ENCODE data around the gene UMODL1. TPM values are rescaled to one million over a fixed set of nuclear protein-coding genes. Genes with fewer than 3 reads are reported as not detected.

Gene UMODL1
- total RNA-seq, 1 donor from 2014 or later, result not detected

GRCh38 chr21:42093186-42093585 is 22.1 kb downstream of the UMODL1 start:
- Histone ChIP-seq H3K79me2 (ENCODE audit: low read depth) (no peaks in the 10 kb centered on the region), H4K20me1 (ENCODE audit: low read depth) (no peaks in the 10 kb centered on the region), H3K4me3 (no peak overlapping the region), H2AFZ (replicated peaks) (no peak overlapping the region), H3K27me3 (peaks cover 10% of the 10 kb centered on the region), H3F3A (ENCODE audit: low read depth) (no peaks in the 10 kb centered on the region), H3K9ac (no peak overlapping the region), H3K36me3 (no peaks in the 10 kb centered on the region), H3K9me3 (ENCODE audit: low read depth) (peaks cover 4% of the 10 kb centered on the region), H3K27ac (no peak overlapping the region), H3K4me1 (no peaks in the 10 kb centered on the region), H3K4me2 (no peak overlapping the region)
- peaks cover 14% of the 10 kb centered on the region for H3K4me1 Mint-ChIP-seq
- no peak overlapping the region for H3K4me3 Mint-ChIP-seq
- TF ChIP-seq CTCF (IDR thresholded peaks at IDR 0.05), result no peak
- TF ChIP-seq EZH2phosphoT487 (IDR thresholded peaks at IDR 0.05), result no peak
- no peak for TF ChIP-seq EZH2 (IDR thresholded peaks at IDR 0.05)
- peaks cover 4% of the 10 kb centered on the region for H3K36me3 Mint-ChIP-seq
- no peak for DNase-seq (ENCODE audit: low spot score)
- H3K27ac Mint-ChIP-seq, result no peak overlapping the region
- H3K27me3 Mint-ChIP-seq (ENCODE audit: insufficient read depth, low read depth), result peaks cover 13% of the 10 kb centered on the region
- peaks cover 11% of the 10 kb centered on the region for H3K9me3 Mint-ChIP-seq

GRCh38 chr21:42093991-42094421 is 22.9 kb downstream of the UMODL1 start:
- peaks cover 4% of the 10 kb centered on the region for H3K36me3 Mint-ChIP-seq
- Histone ChIP-seq H3F3A (ENCODE audit: low read depth) (no peaks in the 10 kb centered on the region), H2AFZ (replicated peaks) (no peak overlapping the region), H3K4me1 (no peaks in the 10 kb centered on the region), H3K4me2 (no peak overlapping the region), H3K36me3 (no peaks in the 10 kb centered on the region), H3K79me2 (ENCODE audit: low read depth) (no peaks in the 10 kb centered on the region), H3K9me3 (ENCODE audit: low read depth) (peaks cover 4% of the 10 kb centered on the region), H3K9ac (no peak overlapping the region), H4K20me1 (ENCODE audit: low read depth) (no peaks in the 10 kb centered on the region), H3K4me3 (no peak overlapping the region), H3K27me3 (peaks cover 10% of the 10 kb centered on the region), H3K27ac (no peak overlapping the region)
- no peak for DNase-seq (ENCODE audit: low spot score)
- no peak overlapping the region for H3K4me3 Mint-ChIP-seq
- no peak overlapping the region for H3K27ac Mint-ChIP-seq
- H3K9me3 Mint-ChIP-seq, result peaks cover 11% of the 10 kb centered on the region
- H3K27me3 Mint-ChIP-seq (ENCODE audit: insufficient read depth, low read depth), result peaks cover 16% of the 10 kb centered on the region
- peaks cover 15% of the 10 kb centered on the region for H3K4me1 Mint-ChIP-seq
- TF ChIP-seq CTCF (IDR thresholded peaks at IDR 0.05) (no peak), EZH2phosphoT487 (IDR thresholded peaks at IDR 0.05) (no peak), EZH2 (IDR thresholded peaks at IDR 0.05) (no peak)

- no peak overlapping the region for H3K27ac ChIP-seq
- Mint-ChIP-seq H3K4me1 (peaks cover 15% of the 10 kb centered on the region), H3K36me3 (peaks cover 4% of the 10 kb centered on the region), H3K27ac (no peak overlapping the region), H3K27me3 (ENCODE audit: insufficient read depth, low read depth) (peaks cover 13% of the 10 kb centered on the region), H3K4me3 (no peak overlapping the region), H3K9me3 (peaks cover 11% of the 10 kb centered on the region)
- no peaks in the 10 kb centered on the region for H3F3A ChIP-seq (ENCODE audit: low read depth)
- no peaks in the 10 kb centered on the region for H3K79me2 ChIP-seq (ENCODE audit: low read depth)
- H3K9ac ChIP-seq, result no peak overlapping the region
- H2AFZ ChIP-seq (replicated peaks), result no peak overlapping the region
- no peaks in the 10 kb centered on the region for H3K4me1 ChIP-seq
- peaks cover 4% of the 10 kb centered on the region for H3K9me3 ChIP-seq (ENCODE audit: low read depth)
- H4K20me1 ChIP-seq (ENCODE audit: low read depth), result no peaks in the 10 kb centered on the region
- peaks cover 10% of the 10 kb centered on the region for H3K27me3 ChIP-seq
- no peak for DNase-seq (ENCODE audit: low spot score)
- TF ChIP-seq CTCF (IDR thresholded peaks at IDR 0.05), result no peak
- no peak for TF ChIP-seq EZH2 (IDR thresholded peaks at IDR 0.05)
- no peak for TF ChIP-seq EZH2phosphoT487 (IDR thresholded peaks at IDR 0.05)
- no peaks in the 10 kb centered on the region for H3K36me3 ChIP-seq
- no peak overlapping the region for H3K4me2 ChIP-seq
- no peak overlapping the region for H3K4me3 ChIP-seq
These were observed 23.7 kb downstream of the UMODL1 start for GRCh38 chr21:42094811-42095210.
